ENCODE data around the gene MRFAP1L1.
"Not testable (repeated sequence)": the region's sequence is repeated elsewhere in the genome, so short reads cannot be mapped to it uniquely, and the experiment has no call there.

MRFAP1L1 gene

DNA sequence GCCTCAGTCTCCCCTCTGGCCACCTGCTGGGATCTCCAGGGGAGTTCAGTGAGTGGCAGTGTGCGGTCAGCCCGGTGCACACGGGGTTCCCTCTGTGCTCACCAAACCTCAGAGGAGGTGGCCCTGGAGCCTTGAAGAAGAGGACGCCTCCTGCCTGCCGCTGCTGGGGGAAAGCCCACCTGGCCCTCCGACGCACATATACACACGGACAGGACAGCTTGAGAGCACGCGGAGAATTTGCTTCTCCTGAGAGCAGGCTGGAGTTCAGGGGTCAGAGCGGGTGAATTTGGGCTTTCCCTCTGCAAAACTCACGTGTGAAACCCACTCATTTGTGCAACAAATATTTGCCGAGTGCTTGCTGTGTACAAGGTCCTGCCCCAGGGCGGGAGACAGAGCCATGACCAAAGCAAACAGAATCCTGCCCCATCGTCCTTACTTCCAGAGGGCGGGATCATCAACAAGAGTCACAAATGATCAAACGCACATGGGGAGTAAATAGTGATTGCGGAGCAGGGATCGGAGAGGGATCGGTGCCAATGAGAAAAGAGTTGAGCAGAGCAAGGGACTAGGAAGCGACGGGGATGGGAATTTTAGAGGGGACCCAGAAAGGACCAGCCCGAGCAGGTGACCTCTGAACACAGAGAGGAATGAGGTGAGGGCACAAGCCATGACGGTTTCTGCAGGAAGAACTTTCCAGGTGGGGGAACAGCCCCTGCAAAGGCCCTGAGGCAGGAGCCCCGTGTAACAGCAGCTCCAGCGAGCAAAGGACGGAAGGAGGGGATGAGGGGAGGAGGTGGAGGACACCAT lies 23.9 kb upstream of the MRFAP1L1 start:
- no peak for DNase-seq

- DNase-seq = no peak
These were observed 23.0 kb upstream of the MRFAP1L1 start for GRCh38 chr4:6732441-6733357.

GRCh38 chr4:6731780-6732179 lies 22.1 kb upstream of the MRFAP1L1 start:
- DNase-seq = no peak

GRCh38 chr4:6731318-6731675 lies 21.6 kb upstream of the MRFAP1L1 start:
- DNase-seq = no peak

DNA sequence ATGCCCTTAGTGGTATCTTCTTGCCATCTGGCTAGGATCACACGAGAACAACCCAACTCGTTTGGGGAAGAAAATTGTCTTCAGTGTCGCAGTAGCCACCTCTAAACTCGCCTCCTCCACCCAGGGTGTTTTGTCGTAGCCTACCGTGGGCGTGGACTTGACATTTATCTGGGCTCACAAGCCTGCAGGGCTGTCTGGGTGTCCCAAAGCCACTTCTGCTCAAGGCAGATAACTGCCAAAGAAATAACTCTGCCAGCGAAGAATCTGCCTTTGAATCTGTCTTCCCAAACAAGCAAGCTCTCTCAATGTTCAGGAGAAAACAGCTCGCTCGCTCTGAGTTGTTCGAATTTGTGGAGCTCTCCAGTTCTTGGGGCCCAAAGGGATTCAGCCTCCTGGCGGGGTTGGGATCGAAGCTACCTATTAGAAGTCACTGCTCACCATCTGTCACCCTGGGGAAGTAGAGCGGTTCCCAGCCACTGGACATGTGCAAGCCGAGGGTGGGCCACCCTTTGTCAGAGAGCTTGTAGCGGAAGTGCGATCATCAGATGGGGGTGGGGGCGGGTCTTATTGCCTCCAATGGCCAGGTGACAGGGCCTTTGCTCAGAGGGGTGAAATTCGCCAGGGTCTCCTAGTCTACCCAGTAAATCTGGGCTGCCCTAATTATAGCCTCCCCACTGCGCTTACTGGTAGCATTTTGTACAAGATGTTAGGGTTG lies 21.1 kb upstream of the MRFAP1L1 start:
- DNase-seq = no peak

DNA sequence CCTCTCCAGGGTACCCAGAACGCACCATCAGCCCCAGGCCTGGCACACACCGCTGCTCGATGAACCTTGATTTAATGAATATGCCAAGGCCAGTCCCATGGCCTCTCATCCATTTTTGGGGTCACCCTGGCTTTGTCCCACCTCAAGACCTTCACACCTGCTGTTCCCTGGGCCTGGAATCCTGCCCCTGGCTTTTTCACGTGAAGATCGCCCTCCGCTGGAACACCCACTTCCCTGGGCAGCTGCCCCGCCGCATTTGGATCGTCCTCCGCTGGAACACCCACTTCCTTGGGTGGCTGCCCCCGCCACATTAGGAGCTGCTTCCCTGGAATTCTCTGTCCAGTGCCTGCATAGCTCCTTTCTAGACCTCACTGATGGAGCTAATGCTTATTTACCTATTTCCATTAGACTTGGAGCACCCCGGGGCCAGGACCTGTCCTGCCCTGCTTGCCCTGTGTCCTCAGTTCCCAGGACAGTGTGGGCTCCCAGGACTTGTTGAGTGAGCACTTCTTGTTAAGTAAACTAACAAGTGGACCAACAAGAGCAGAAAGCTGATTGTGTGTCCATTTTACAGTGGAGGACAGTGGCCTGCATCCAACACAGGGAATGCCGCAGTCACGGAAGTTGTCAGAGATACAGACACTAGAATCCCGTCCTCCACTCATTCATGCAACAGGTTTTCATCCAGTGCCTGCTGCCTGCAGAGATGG lies 18.8 kb upstream of the MRFAP1L1 start:
- DNase-seq = no peak

DNA sequence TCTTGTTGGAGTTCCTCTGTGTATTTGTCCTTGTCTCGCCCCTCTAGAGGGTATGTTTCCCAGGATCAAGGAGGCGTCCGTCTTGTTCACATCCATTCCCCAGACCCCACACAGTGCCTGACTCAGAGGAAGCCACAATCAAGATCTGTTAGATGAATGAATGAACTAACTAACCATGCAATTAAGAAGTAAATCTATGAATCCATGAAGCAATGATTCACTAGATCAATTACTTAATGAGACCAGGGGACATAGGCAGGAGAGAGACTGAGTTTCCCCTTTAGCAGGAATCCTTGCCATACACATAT lies 18.2 kb upstream of the MRFAP1L1 start:
- DNase-seq = no peak

GRCh38 chr4:6727081-6727942 lies 17.6 kb upstream of the MRFAP1L1 start:
- DNase-seq = no peak

DNA sequence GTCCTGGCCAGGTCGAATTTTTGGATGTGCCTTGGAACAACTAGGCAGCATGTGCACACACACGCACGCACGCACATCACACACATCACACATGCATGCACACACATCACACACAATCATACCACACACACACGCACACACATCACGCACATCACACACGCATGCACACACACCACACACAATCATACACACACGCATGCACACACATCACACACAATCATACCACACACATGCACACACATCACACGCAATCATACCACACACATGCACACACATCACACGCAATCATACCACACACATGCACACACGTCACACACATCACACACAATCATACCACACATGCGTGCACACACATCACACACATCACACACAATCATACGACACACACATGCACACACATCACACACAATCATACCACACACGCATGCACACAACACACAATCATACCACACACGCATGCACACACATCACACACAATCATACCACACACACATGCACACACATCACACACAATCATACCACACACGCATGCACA lies 15.8 kb upstream of the MRFAP1L1 start:
- DNase-seq = not testable (repeated sequence)

DNA sequence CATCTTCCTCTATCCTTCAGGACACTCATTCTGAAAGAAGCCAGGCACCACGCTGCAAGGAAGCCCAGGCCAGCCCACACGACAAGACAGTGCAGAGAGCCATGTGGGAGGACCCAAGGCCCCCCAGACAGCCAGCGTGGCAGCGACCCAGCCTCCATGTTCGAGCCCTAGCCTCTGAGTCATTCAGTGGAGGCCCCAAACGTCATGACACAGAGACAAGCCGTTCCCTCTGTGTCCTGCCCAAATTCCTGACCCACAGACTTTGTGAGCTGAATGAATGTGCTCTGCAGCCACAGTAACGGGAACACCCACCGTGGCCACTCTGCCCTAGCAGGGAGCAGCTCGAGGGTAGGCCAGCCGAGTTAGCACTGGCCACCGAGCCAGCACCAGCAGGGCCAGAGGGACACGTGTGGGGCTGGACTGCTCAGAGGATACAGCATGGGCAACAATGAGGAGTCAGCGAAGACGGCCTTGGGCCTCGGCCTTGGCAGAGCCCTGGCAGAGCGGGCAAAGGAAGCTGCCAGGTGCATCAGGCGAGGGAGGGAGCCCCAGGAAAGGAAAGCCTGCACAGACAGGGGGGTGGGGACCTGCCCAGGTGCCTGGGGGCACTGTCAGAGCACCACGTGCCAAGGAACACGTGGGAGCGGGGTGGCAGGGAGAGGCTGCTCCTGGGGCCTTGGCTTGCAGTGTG lies 14.9 kb upstream of the MRFAP1L1 start:
- no peak for DNase-seq

DNA sequence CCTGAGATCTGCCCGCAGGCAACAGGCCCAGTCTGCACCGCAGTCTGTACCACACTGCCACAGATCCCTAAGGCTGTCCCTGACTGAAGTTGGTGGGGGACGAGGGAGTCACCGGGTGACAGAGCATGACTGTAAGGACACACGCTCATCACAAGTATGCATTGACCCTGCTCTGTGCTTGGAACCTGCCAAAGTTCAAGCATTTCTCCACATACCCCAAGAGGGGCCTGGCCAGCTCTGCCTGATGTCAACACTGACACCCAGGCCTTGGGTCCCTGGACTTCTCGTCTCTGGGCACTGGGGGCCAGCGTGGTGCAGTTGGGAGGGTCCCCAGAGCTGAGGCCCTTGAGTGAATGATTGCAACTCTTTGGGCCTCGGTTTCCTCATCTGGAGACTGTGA lies 14.2 kb upstream of the MRFAP1L1 start:
- no peak for DNase-seq

GRCh38 chr4:6722891-6723290 lies 13.2 kb upstream of the MRFAP1L1 start:
- no peak for DNase-seq

DNA sequence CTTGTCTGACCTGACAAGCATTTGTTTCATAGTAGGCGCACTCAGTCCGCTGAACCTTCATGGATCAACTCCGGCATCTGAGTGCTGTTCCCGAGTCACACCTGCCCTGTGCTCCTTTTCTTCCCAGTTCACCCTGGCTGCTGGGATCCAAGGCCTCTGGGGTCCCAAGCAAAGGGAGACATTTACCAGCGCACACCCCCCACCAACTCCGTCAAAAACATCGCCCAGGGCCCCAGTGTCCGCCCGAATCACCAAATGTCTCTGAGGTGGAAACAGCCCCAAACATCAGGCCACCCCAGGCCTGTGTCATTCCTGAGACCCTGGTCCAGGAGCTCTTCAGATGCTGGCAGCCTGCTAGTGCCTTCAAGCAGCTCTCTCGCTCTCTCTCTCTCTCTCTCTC lies 11.5 kb upstream of the MRFAP1L1 start:
- no peak for DNase-seq

- no peak for DNase-seq
These were observed 10.6 kb upstream of the MRFAP1L1 start for GRCh38 chr4:6720202-6720699.

- DNase-seq = no peak
These were observed 10.0 kb upstream of the MRFAP1L1 start for GRCh38 chr4:6719611-6720179.

DNA sequence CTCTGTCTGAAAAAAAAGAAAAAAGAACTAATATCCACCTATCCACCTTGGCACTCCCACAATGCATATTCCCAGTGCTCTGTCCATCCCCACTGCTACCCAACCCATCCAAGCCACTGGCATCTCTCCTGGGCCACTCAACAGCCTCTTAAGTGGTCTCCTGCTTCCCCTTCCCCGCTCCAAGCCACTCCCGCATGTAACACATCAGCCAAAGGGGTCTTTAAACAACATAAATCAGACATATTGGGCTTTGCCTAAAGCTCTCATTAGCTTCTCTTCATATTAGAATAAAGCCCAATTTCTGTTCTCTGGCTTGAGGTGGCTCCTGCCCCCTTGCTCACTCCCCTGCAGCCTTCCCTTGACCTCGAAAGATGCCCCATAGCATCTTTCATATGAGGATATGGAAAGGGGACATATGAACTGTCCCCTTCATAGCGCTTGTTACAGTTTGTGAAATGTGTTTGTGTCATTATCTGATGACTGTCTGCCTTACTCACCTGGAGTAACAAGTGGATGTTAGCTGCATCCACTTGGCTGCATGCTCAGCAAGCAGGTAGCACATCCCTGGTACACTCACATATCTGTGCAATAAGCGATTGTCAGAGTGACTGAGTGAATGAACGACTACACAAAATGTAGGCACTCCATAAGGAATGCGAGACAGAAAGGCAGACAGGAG lies 9.4 kb upstream of the MRFAP1L1 start:
- no peak for DNase-seq

- DNase-seq = no peak
These were observed 7.4 kb upstream of the MRFAP1L1 start for GRCh38 chr4:6716958-6717655.

DNA sequence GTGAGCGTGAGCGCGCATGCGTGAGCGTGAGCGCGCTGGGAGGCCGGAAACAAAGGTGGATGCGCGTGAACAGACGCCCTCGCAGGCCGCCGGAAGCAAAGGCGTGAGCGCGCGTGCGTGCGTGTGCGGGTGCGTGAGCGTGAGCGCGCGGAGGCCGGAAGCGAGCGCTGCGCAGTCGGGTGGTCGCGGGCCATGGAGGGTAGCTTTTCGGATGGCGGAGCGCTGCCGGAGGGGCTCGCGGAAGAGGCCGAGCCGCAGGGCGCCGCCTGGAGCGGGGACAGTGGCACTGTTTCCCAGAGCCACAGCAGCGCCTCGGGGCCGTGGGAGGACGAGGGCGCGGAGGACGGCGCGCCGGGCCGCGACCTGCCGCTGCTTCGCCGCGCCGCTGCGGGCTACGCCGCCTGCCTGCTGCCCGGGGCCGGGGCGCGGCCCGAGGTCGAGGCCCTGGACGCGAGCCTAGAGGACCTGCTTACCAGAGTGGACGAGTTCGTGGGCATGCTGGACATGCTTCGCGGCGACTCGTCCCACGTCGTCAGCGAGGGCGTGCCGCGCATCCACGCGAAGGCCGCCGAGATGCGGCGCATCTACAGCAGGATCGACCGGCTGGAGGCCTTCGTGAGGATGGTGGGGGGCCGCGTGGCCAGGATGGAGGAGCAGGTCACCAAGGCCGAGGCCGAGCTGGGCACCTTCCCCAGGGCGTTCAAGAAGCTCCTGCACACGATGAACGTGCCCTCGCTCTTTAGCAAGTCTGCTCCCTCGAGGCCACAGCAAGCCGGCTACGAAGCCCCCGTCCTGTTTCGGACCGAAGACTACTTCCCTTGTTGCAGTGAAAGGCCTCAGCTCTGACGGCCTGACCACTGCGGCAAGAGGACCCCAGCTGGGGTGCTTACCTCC lies 6.6 kb upstream of the MRFAP1L1 start, which contains the start of gene BLOC1S4:
TSS of gene BLOC1S4 (plus strand) at position 157 of the 894 bp plus-strand sequence. CDS start at position 193, 36 bp downstream.
- DNase-seq = peak; percentile 64

All from DMS 273 treated with DMSO at 0.1 percent for 48 hours (cell line).